Stimulated activated CD8-positive, alpha-beta memory T cell treated with anti-CD3 and anti-CD28 coated beads, Interleukin-12 subunit alpha, Interleukin-12 subunit beta, amount 100 ng/mL, for 4 hours (primary cell): ENCODE measurements around the gene HOXB6.

ENCODE experiments used
- DNase-seq: peaks from one replicate; pipeline ENCODE4 v3.0.0-alpha.2; 2020; ENCODE audit warnings: low read depth

The HOXB6 gene

DNA sequence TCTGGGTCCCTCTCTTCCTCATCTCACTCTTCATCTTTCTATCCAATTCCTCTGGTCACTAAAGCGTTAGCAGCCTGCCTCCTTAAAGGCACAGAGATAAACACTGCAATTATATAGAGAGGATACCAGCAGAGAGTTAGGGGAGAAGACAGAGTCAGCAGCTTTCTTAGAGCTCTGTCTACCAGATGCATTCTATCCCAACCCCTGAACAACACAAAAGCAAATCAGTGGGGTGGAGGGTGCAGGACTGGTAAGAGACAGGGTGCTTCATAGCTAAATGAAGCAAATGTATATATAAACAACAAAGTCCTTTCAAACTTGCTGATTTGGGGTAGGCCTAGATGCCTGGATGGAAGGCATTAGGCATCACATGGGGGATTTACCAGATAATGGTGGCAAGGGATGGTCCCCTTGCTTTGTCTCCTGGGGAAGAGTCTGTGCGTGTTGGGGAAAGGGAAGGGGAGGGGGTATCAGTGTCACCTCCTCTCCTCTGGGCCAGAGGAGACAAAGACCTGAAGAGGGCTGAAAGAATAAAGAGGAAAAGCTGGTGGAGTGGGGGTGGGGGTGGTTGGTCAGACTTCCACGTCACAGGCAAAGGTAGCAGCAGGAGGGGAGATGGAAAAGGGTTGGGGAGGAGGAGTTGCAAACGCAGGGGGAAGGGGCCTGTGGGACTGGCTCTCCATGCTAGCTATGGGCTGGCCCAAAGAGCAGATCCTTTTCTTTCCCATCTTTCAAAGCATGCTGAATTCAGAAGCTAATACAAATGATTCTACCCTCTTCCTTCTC is 38.7 kb downstream of the HOXB6 start:
- DNase-seq, result no peak

DNA sequence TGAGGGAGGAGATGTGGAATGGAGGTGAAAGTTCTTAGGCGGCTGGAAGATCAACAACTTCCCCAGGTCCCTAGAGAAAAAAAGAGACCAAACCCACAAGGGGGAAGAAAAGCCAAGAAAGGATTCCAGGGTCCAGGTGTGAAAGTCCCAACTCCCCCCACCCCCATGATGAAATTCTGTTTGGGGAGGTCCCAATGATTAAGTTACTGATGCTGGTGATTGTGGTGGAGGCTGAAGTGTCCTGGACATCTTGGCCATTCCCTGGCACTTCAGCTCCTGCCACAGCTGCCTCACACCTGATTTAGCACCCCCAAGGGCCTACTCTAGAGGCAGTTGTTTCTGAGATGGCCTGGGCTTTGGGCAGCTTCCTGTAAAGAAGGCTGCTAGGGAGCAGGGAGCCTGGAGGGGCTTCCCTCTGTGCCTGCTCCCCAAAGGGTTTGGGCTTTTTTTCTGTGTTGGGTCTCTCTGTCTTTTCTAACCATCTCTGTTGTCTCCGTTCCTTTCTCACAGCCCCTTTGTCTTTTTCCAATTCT is 39.7 kb downstream of the HOXB6 start:
- DNase-seq, result no peak

DNA sequence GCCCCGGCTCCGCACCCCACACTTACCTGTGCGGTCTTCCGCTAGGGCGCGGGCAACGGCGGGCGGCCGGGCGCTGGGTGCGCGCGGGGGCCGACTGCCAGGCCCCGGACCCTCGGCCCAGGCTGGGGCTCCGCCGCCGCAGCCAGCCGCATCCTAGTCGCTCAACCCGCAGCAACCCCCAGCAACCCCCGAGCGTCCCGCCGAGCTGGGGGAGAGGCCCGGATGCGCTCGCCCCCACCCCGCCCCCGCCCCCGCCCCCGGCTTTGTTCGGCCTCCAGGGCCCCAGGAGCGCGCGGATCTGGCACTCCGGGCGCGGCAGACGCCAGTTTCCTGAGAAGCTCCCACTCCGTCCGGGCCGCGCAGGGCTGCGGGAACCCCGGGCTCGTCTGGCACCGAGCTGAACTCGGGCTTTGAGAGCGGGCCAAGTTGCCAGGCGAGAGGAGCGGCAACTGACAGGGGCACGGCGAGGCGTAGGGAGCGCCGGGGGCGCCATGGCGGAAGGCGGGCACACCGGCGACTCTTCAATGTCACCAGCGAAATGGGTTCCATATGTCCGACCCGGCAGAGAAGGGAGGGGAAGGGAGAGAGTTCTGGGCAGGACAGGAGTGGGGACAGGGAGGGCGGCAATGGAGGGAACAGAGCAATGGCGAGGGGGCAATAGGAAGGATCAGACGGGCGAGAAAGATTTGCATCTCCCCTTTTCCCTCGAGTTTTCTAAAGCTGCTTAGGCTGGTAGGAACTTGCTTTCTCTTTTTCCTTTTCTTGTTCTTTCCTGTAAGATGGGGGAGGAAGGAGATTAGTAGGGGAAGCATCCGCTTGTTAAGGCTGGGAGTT is 40.4 kb downstream of the HOXB6 start:
- DNase-seq, result no peak

DNA sequence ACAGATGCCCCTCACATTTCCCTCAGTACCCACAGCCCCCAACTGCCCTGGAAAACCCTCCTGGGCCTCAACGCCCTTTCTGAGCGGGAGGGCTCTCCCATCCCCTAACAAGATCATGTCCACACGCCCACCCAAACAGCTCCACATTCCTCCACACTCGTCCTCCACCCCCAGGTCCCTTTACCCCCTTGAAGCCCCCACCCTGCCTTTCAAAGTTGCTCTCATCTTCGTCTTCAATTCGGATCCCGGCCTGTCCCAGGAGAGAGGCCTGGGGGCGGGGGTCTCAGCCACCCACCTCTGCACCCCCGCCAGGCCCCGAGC is 41.0 kb downstream of the HOXB6 start:
- no peak for DNase-seq

DNA sequence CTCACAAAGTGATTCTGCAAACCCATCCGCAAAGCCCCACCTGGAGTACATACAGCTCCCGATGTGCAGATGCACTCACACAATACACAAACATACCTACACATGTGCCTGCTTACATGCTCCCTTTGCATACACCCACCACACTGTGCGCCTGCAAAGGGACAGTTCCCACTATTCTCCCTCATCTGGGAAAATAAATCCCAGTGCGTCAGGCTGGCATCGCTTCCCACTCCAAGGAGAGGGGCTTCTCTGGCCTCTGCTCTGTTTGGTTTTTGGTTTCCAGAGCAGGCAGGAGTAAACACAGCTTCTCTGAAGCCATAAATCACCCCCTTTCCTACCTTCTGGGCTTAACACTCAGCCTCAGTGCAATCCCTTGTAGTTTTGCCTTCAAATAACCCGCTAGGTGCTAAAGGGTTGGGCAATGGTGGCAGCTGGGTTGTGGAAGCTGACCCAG is 41.4 kb downstream of the HOXB6 start:
- no peak for DNase-seq

DNA sequence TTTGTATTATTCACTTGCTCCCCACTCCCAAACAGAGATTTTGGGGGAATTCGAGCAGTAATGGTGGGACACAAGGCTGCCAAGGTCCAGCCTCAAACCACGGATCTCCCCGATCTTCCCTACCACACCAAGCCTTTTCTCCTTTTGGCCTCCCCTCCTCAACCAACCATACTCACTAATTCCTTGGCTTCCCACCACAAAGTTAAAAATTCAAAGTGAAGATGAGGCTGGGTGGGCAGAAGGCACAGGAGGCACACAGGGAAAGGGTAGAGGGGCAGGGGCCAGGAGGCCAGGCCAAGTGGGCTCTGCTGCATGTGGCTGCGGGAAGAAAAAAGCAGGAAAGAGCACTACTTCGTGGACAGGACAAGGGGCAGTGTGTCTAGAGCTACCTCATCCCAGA is 41.9 kb downstream of the HOXB6 start:
- no peak for DNase-seq

DNA sequence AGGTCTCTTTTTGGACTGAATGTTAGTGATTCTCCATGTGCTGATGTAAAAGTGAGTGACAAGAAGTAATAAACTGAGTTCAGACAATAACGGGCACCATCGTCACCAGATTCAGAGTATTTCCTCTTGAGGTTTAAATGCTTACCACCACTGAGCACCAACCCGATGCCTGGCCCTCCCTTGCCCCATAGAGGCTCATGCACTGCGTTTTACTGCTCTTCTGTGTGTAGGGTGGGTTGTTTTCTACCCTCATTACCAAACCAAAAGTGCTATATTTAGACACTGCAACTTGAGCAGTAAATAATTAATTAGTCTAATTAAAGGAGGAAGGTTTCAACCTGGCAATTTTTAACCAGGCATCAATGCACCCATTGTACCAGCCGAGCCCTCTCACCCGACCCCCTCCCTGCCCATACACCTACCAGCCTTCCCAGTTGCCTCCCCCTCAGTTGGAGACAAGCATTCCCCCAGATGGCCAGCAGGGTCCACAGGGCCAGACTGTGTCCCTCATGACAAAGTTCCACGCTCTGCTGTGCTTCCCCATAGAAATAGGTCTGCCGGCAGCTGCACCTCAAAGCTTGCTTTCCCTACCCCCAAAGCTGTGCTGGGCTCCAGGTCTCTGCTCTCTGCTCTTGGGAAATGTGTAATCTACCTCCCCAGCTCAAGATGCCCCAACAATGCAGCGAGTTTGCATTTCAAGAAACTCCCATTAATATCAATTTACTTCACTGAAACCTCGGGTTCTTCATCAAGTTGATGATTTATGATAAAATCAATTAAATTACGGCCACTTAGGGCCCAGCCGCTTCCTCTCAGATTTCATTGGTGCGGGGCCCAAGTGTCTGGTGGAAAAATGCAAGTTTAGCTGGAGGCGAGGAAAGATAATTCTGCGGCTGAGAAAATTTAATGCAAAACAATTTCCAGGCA is 42.6 kb downstream of the HOXB6 start:
- no peak for DNase-seq

DNA sequence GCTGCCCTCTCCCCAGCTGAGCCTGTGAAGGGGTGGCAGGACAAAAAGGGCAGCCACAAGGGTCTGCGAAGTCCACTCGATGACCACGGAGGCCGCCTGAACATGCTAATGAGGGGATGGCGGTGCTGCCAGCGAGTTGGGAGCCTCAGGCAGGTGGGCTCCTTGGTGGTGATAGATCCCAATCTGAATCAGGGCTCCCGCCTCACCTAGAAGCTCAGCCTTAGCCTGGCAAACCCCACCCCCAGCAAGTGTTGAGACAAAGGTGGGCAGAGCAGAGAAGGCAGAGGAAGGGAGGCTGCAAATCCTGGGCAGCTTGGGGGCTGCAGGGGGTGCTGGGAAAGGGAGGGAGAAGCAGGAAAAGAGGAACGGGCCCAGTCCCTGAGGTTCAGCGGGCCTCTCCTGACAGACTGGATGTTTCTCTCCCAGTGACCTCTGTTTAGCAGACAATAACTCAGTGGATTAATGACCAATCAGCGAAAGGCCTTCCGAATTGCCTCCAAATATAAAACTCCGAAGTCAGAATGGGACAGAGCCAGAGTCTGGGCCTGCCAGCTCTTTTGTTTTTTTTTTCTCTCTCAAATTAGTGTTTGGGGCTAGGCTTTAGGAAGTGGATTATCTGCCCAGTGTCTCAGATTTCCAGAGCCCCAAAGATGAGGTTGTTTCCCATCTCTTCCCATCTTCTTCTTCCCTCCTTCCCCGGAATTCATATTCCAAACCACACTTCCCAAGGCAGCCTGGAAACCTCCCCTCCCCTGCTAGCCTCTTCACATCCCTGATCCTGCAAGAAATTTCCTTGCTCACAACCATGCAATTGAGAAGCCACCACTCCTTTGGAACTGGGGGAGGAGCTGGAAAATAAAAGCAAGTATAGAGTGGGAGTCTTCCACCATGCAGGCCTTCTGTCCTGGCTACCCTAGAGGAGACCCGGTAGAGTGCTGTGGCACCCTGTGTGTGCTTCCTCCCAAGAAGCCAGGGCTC is 44.7 kb downstream of the HOXB6 start:
- no peak for DNase-seq

DNA sequence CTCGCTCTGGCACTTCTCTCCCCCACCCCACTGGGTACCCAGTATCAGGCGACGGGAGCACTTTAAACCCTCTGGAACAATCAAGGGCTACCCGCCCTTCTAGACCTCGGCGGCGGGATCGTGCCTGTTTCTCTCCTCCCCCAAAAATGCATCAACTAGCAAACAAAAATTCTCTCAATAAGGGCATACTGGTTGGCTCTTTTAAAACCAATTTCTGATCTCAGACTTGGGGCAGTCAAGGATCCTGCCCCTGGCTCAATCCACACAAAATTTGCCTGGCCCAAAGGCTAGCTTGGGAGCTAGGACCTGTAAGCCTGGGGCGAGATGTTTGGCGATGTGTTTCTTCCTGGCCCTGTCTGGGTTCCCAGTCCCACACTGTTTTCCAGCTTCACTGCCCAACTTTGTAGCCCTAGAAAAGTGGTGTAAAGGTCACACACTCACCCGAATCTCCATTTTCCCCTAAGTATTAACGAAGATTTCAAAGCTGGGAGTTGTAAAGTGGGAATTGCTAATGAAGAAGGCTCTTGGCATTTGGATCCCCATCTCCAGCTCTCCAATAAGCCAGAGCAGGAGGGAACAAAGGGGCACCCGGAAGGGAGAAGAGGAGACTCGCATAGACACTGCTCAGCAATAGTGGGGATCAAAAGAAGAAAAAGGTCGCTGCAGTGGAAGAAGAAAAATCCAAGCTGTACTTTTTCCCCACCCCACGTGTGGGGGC is 45.5 kb downstream of the HOXB6 start:
- no peak for DNase-seq

DNA sequence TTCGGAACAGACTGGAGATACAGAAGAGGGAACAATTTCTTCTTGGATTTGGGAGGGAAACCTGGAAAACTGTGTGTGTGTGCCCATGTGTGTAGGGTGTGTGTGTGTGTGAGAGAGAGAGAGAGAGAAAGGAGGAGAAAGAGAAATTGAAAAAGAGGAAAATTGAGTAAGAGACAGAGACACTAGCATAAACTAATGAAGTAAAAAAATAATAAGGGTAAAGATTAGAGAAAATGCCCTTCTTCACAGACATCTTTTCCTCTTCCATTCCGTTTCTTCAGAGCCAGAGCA is 46.0 kb downstream of the HOXB6 start:
- no peak for DNase-seq

DNA sequence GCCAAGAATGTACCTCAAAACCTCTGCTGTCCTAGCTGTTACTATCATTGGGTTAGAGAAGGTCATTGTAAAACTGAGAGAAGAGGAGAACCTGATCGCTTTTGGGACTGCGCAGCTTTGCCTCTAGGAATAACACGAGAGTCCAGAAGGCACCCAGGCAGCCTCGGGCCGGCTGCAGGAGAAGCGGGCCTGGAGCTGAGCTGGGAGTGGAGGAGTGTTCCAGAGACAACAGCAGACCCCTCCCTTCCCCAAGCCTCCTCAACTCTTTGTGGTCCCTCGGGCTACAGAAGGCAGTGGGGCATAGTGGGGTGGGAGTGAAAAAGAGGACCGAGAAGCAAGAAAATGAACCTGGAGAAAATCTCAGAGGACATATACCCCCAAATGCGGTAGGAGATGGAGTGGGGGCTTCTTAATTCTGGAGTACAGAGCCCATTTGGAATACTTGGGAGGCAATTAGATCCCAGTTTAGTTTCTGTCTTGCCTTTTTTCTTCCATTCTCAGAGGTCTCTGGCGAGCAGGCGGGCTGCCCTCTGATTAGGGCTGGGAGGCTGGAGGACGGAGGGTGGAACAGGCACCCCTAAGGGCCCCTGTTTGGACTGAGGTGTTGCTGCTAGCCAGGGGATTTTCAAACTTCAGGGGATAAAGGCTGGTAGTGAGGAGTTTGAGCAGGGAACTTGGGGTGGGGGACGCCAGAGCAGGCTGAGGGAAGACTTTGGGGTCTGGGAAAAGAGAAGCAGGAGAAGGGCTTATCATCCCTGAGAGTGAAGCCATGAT is 46.5 kb downstream of the HOXB6 start:
- DNase-seq, result no peak

DNA sequence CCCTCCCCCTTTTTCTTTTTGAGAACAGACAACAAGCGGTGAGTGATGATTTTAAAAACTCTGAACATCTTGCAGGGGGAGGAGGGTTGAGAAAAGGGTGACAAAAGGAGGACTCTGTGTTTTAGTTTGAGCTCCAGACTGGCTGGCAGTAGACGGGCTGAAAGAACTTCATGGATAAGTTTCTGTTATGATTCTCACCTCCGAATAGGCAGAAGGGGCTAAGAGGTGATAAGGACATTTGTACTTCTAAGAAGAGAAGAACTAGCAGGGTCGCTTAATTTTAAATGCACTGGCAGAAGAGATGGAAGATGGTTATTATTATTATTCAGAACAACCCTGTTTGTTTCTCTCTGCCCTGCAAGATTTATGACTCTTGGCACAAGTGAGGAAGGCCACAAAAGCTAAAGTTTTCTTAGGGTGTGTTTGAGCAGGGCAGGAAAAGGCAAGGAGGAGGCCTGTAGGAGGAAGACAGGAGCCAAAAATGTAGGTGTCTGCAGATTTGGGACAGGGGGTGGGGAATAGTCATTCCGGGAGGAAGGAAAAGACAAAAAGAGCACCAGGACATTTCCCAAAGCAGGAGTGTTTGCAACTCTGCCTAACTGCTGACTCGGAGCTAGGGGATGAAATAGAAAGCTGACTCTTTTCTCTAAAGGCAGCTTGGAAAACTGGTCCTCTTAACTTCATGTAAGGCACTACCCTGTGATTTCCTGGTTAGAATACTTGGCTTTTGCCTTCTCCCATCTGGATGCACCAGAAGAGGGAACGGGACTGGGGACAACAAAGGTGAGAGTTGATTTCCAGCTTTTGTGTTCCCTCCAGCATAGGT is 48.0 kb downstream of the HOXB6 start:
- DNase-seq, result no peak

DNA sequence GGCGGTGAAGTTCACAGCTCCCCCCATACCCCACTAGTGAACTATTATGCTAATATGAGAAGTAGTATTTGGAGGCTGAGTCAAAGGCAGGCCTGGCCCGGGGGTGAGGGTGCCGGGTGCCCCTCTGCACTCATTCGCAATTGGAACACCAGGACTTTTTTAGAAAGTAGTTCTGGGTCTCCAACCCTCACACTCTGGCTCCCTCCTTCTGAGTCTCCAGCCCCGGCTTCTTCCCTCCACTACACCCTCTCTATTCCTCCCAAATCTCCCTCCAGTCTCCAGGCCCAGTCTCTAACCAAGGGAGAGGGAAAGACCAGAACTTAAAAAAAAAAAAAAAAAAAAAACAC is 48.6 kb downstream of the HOXB6 start:
- DNase-seq, result no peak

DNA sequence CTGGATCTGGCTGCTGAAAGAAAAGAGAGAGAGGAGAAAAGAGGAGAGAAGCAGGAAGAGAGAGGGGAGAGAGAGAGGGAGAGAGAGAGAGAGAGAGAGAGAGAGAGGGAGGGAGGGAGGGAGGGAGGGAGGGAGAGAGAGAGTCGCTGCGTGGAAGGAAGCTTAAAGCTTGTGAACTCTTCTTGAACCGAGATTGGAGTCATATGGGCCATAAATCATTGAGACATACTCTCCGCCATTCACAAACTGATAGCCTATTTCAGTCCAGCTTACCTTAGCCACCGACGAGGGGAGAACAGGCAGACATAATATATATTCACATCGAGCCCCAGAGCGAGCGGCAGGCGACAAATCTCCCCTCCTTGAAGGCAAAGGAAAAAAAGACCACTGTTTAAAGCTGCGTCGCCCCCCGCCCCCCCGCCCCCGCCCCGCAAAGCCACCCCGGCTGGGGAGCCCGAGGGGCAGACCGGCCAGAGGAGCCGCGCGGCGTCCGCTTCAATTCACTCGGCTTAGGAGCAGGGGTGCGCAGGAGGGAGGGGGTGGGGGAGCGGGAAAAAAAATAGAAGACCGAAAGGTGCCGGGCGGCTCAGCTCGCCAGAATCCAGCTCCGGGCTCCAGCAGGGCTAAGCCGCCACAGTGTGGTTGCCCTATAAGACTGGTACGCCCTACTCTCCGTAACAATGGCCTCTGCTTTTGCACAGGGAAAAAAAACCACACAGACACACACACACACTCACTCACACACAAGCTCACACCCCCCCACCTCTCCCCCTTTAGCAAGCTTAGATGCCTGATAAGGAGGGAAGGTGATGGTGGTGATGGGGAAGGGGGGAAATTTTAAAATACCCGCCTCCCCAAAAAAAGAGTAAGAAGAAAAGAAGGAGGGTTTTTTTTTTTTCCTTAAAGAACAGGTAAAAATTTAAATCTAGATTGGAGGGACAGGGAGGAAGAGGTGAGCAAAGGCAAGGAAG is 49.2 kb downstream of the HOXB6 start:
- no peak for DNase-seq

DNA sequence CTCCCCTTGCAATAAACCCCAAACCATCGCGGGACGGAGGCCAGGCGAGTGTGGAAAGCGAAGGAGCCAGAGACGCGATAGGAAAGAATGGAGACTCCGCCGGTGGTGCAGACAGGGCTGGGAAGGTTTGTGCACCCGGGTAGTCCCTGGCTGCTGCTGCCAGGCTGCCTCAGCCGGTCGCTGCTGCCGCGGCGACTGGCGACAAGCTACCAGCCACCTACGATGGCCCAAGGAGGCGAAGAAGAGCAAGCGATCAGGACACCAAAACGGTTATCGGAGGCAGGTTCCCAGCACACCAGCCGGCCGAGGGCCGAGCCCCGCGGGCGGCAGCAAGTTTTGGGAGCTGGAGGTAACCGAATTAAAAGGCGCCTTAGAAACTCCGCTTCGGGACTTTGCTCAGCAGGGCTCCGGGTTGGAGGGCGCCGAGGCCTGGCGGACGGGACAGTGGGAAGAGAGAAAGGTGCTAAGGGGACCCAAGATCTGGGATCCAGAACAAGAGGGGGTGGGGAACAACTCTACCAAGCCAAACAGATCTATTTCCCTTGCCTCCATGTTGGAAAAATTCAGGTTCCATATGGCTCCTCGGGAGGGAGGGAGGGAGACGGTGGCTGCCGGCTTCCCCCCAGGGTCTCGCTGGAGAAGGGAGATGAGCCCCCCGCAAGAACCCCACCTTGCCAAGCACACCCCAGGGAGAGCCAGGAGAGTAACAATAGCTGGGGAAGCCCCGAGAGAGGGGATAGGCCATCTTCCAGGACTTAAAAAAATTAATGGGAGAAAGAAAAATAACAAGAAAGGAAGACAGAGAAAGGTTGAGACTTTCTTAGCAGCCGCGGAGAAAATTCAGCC is 50.2 kb downstream of the HOXB6 start:
- no peak for DNase-seq

DNA sequence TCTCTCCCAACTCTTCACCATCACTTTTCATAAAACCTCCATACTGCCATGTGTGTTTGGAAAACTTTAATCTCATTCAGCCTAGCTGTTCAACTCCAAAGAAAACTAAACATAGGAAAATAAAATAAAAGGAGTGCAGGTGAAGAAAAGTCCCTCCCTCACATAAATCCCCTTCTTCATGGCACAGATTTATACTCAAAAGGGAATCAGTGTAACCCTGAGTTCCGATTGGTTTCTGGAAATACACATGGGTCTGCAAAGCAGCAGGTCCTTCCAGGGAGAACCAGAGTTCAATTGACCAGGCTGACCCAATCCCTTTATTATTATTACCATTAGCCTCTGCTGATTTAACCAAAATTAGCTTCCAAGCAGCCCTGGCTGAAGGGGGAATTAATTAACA is 51.0 kb downstream of the HOXB6 start:
- DNase-seq, result no peak

DNA sequence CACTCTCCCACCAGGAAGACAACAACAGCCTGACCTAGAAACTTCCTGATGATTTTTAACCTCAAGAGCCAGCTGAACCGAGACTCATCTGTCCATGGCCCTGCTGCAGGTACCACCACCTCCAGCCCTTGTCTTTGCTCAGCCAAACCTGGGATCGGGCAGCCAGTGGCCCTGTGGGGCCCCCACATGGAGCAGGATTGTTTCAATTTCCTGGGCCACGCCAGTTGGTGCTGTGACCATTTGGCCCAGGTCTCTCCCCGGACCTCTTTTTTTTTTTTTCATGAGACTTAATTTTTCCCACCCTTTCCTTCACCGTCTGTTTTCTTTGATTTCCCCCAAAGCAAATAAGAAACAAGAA is 51.6 kb downstream of the HOXB6 start:
- no peak for DNase-seq
